Measurements from ENCODE around the gene DPM3. TPM values are rescaled to one million over a fixed set of nuclear protein-coding genes. Genes with fewer than 3 reads are reported as not detected.

The DPM3 gene
- total and polyA plus RNA-seq, 2 of the 13 experiments (the other 11 are each of a cell fraction or from before 2014, with no cell fraction given): 23.2 to 53.4 TPM

GRCh38 chr1:155125946-155126555 is 14.3 kb downstream of the DPM3 start (continued):
- no peak for TF ChIP-seq PRDM4 (CRISPR knock-in tag; IDR thresholded peaks at IDR 0.05; ENCODE audit: borderline replicate concordance)
- TF ChIP-seq ZNF788 (CRISPR knock-in tag; IDR thresholded peaks at IDR 0.05; ENCODE audit: borderline replicate concordance): peak; percentile 98
- no peak for TF ChIP-seq FOSL1 (CRISPR knock-in tag; IDR thresholded peaks at IDR 0.05; ENCODE audit: borderline replicate concordance)
- peak; percentile 72 for TF ChIP-seq FOSL2 (CRISPR knock-in tag; IDR thresholded peaks at IDR 0.05)
- no peak for TF ChIP-seq HNF1A (IDR thresholded peaks at IDR 0.05; ENCODE audit: low read depth)
- peak; percentile 90 for TF ChIP-seq HNF1A (CRISPR knock-in tag; IDR thresholded peaks at IDR 0.05; ENCODE audit: borderline replicate concordance)
- no peak for TF ChIP-seq PBX2 (CRISPR knock-in tag; IDR thresholded peaks at IDR 0.05)
- TF ChIP-seq PAX8 (CRISPR knock-in tag; IDR thresholded peaks at IDR 0.05; ENCODE audit: borderline replicate concordance): no peak
- TF ChIP-seq, protein P1, sequence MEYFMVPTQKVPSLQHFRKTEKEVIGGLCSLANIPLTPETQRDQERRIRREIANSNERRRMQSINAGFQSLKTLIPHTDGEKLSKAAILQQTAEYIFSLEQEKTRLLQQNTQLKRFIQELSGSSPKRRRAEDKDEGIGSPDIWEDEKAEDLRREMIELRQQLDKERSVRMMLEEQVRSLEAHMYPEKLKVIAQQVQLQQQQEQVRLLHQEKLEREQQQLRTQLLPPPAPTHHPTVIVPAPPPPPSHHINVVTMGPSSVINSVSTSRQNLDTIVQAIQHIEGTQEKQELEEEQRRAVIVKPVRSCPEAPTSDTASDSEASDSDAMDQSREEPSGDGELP (IDR thresholded peaks at IDR 0.05; ENCODE audit: borderline replicate concordance, low read depth): peak; percentile 69; the same call in 1 of the 2 replicates
- peak; percentile 62 for TF ChIP-seq ZNF510 (CRISPR knock-in tag; IDR thresholded peaks at IDR 0.05; ENCODE audit: low read depth)
- TF ChIP-seq, protein P2, sequence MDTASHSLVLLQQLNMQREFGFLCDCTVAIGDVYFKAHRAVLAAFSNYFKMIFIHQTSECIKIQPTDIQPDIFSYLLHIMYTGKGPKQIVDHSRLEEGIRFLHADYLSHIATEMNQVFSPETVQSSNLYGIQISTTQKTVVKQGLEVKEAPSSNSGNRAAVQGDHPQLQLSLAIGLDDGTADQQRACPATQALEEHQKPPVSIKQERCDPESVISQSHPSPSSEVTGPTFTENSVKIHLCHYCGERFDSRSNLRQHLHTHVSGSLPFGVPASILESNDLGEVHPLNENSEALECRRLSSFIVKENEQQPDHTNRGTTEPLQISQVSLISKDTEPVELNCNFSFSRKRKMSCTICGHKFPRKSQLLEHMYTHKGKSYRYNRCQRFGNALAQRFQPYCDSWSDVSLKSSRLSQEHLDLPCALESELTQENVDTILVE (CRISPR knock-in tag; IDR thresholded peaks at IDR 0.05): peak; percentile 93
- TF ChIP-seq ZNF552 (CRISPR knock-in tag; IDR thresholded peaks at IDR 0.05; ENCODE audit: borderline replicate concordance): peak; percentile 97
- peak; percentile 94 for TF ChIP-seq TMF1 (CRISPR knock-in tag; IDR thresholded peaks at IDR 0.05; ENCODE audit: low read depth)
- peak; percentile 79 for TF ChIP-seq ZNF414 (CRISPR knock-in tag; IDR thresholded peaks at IDR 0.05)
- TF ChIP-seq ZNF776 (CRISPR knock-in tag; IDR thresholded peaks at IDR 0.05): peak; percentile 87
- TF ChIP-seq TAF15 (IDR thresholded peaks at IDR 0.05; ENCODE audit: low read depth, low read length, poor library complexity, severe bottlenecking): peak; percentile 70
- no peak for TF ChIP-seq MBNL3 (CRISPR knock-in tag; conservative IDR thresholded peaks at IDR 0.05)
- no peak for TF ChIP-seq ZNF549 (CRISPR knock-in tag; IDR thresholded peaks at IDR 0.05)
- no peak for TF ChIP-seq SYNCRIP (IDR thresholded peaks at IDR 0.05; ENCODE audit: insufficient read depth, low read depth, low read length)
